ENCODE results near the gene MON2.
"Not testable (repeated sequence)": the region's sequence is repeated elsewhere in the genome, so short reads cannot be mapped to it uniquely, and the experiment has no call there.

Gene MON2

GRCh38 chr12:62471734-62472133 is 5.1 kb downstream of the MON2 start:
- DNase-seq (ENCODE audit: low spot score): no peak

- no peak for DNase-seq (ENCODE audit: low spot score)
Measured at GRCh38 chr12:62472472-62472871, 5.8 kb downstream of the MON2 start.

GRCh38 chr12:62481843-62482540 is 15.4 kb downstream of the MON2 start:
- DNase-seq (ENCODE audit: low spot score): no peak

- DNase-seq (ENCODE audit: low spot score): no peak
Measured at GRCh38 chr12:62482769-62483168, 16.1 kb downstream of the MON2 start.

GRCh38 chr12:62484233-62484632 is 17.6 kb downstream of the MON2 start:
- DNase-seq (ENCODE audit: low spot score): no peak

- DNase-seq (ENCODE audit: low spot score): no peak
Measured at GRCh38 chr12:62505786-62506185, 39.2 kb downstream of the MON2 start.

- no peak for DNase-seq (ENCODE audit: low spot score)
Measured at GRCh38 chr12:62512901-62513300, 46.3 kb downstream of the MON2 start.

- not testable (repeated sequence) for DNase-seq (ENCODE audit: low spot score)
Measured at GRCh38 chr12:62514080-62514479, 47.5 kb downstream of the MON2 start.

GRCh38 chr12:62516927-62517326 is 50.3 kb downstream of the MON2 start:
- no peak for DNase-seq (ENCODE audit: low spot score)

GRCh38 chr12:62517887-62518286 is 51.3 kb downstream of the MON2 start:
- DNase-seq (ENCODE audit: low spot score): no peak

GRCh38 chr12:62519043-62519442 is 52.4 kb downstream of the MON2 start:
- no peak for DNase-seq (ENCODE audit: low spot score)

GRCh38 chr12:62520361-62520760 is 53.7 kb downstream of the MON2 start:
- DNase-seq (ENCODE audit: low spot score): no peak

- no peak for DNase-seq (ENCODE audit: low spot score)
Measured at GRCh38 chr12:62522984-62523383, 56.4 kb downstream of the MON2 start.

GRCh38 chr12:62523619-62524018 is 57.0 kb downstream of the MON2 start:
- DNase-seq (ENCODE audit: low spot score): no peak

- DNase-seq (ENCODE audit: low spot score): no peak
Measured at GRCh38 chr12:62525271-62525670, 58.6 kb downstream of the MON2 start.

- DNase-seq (ENCODE audit: low spot score): no peak
Measured at GRCh38 chr12:62530596-62530995, 64.0 kb downstream of the MON2 start.

- DNase-seq (ENCODE audit: low spot score): no peak
Measured at GRCh38 chr12:62532333-62532732, 65.7 kb downstream of the MON2 start.

- DNase-seq (ENCODE audit: low spot score): no peak
Measured at GRCh38 chr12:62533087-62533754, 66.6 kb downstream of the MON2 start.

GRCh38 chr12:62533755-62534107 is 67.1 kb downstream of the MON2 start:
- DNase-seq (ENCODE audit: low spot score): no peak

- DNase-seq (ENCODE audit: low spot score): no peak
Measured at GRCh38 chr12:62536546-62536945, 69.9 kb downstream of the MON2 start.

- no peak for DNase-seq (ENCODE audit: low spot score)
Measured at GRCh38 chr12:62537551-62537950, 70.9 kb downstream of the MON2 start.

GRCh38 chr12:62540354-62540753 is 73.7 kb downstream of the MON2 start:
- DNase-seq (ENCODE audit: low spot score): no peak

GRCh38 chr12:62542814-62543213 is 76.2 kb downstream of the MON2 start:
- no peak for DNase-seq (ENCODE audit: low spot score)

- no peak for DNase-seq (ENCODE audit: low spot score)
Measured at GRCh38 chr12:62543324-62543723, 76.7 kb downstream of the MON2 start.
